Measurements from ENCODE around the gene RAP1GDS1. TPM values are rescaled to one million over a fixed set of nuclear protein-coding genes. Genes with fewer than 3 reads are reported as not detected.

The RAP1GDS1 gene
- total RNA-seq, 1 experiment from 2014 or later, result 40.8 TPM

- Histone ChIP-seq H3K36me3 (ENCODE audit: control insufficient read depth in 1 of 2, insufficient read depth in 2 of 2, low read length in 2 of 2) (no peaks in the 10 kb centered on the region), H2AFZ (ENCODE audit: low read depth, low read length, poor library complexity, severe bottlenecking) (no peak overlapping the region), H4K20me1 (ENCODE audit: insufficient read depth) (no peaks in the 10 kb centered on the region), H3K4me2 (ENCODE audit: low read length) (no peak overlapping the region), H3K9me2 (ENCODE audit: insufficient read depth) (no peaks in the 10 kb centered on the region), H3K4me1 (ENCODE audit: control insufficient read depth in 1 of 2, insufficient read depth in 2 of 2, low read length in 2 of 2) (no peaks in the 10 kb centered on the region), H3K9ac (ENCODE audit: low read length) (no peak overlapping the region), H3K27me3 (ENCODE audit: insufficient read depth, low read length) (no peaks in the 10 kb centered on the region), H3K9me3 (ENCODE audit: control insufficient read depth in 1 of 2, insufficient read depth in 1 of 2, low read depth in 1 of 2, low read length in 2 of 2) (no peaks in the 10 kb centered on the region), H3K4me3 (replicated peaks in 1 of 2; ENCODE audit: low read depth in 1 of 2, low read length in 2 of 2) (no peak overlapping the region), H3K79me2 (ENCODE audit: insufficient read depth, low read length) (peaks cover 40% of the 10 kb centered on the region), H3K27ac (ENCODE audit: low read depth, low read length) (no peak overlapping the region)
- ChIA-PET CTCF (no interaction called here), POLR2A (no interaction called here), RAD21 (ENCODE audit: low non-redundant PET in 1 of 2, low total read pairs in 2 of 2, uncharacterized antibody in 2 of 2, unreplicated experiment in 2 of 2) (no interaction called here)
- intact Hi-C loops (cut with micrococcal nuclease), result no loop called here
- TF ChIP-seq CBX3 (IDR thresholded peaks at IDR 0.05; ENCODE audit: low read depth), result no peak
- TF ChIP-seq MAX (IDR thresholded peaks at IDR 0.05), result no peak
- no peak for TF ChIP-seq YY1 (IDR thresholded peaks at IDR 0.05; ENCODE audit: extremely low read depth, insufficient replicate concordance, low read depth, low read length)
- no peak for TF ChIP-seq EZH2phosphoT487 (IDR thresholded peaks at IDR 0.05; ENCODE audit: borderline replicate concordance)
- TF ChIP-seq ZFX (IDR thresholded peaks at IDR 0.05), result no peak
- no peak for TF ChIP-seq EZH2 (IDR thresholded peaks at IDR 0.05)
- no peak for TF ChIP-seq ZNF274 (IDR thresholded peaks at IDR 0.05; ENCODE audit: low read depth, low read length)
- TF ChIP-seq ZBTB33 (IDR thresholded peaks at IDR 0.05; ENCODE audit: extremely low read depth, insufficient replicate concordance, low read length), result no peak
- TF ChIP-seq POLR2AphosphoS5 (IDR thresholded peaks at IDR 0.05; ENCODE audit: low read depth, low read length), result no peak
- TF ChIP-seq RAD21 (IDR thresholded peaks at IDR 0.05; ENCODE audit: low read depth), result no peak
- no peak for TF ChIP-seq ELF1 (IDR thresholded peaks at IDR 0.05; ENCODE audit: borderline replicate concordance, low read depth)
- no peak for TF ChIP-seq FOSL1 (IDR thresholded peaks at IDR 0.05; ENCODE audit: low read depth)
- TF ChIP-seq EGR1 (IDR thresholded peaks at IDR 0.05; ENCODE audit: low read depth), result no peak
- no peak for TF ChIP-seq SIN3A (IDR thresholded peaks at IDR 0.05; ENCODE audit: low read depth)
- no peak for TF ChIP-seq ATF3 (IDR thresholded peaks at IDR 0.05)
- no peak for TF ChIP-seq SRF (IDR thresholded peaks at IDR 0.05; ENCODE audit: low read depth)
- no peak for TF ChIP-seq POLR2A (IDR thresholded peaks at IDR 0.05; ENCODE audit: borderline replicate concordance, extremely low read depth, insufficient read depth, insufficient read length)
- ATAC-seq (no peak), DNase-seq (ENCODE audit: low read depth, low spot score) (no peak)
- BruUV-seq (replicated peaks), result no TSS peak
These were observed 50.5 kb downstream of the RAP1GDS1 start for GRCh38 chr4:98311656-98312055.
